Caco-2 (cell line): ENCODE data around the gene NRCAM. TPM values are rescaled to one million over a fixed set of nuclear protein-coding genes. Genes with fewer than 3 reads are reported as not detected.

Source experiments
- BruUV-seq: library from RNA; stranded (reverse); fragments of 400-500 nt; replicated peaks from 2 replicates; lab custom pipeline; 2021; lab: Mats Ljungman, UMichigan
- CTCF ChIA-PET: fragments of 300-600 bp; sonication (Branson Sonifier 250); formaldehyde crosslinking; loops from one replicate; lab custom pipeline; 2022; ENCODE audit warnings: antibody characterized with exemption; lab: Charles Lee
- POLR2A ChIA-PET: fragments of 300-600 bp; sonication (Branson Sonifier 250); formaldehyde crosslinking; loops from one replicate; lab custom pipeline; 2022; ENCODE audit warnings: antibody characterized with exemption; lab: Charles Lee
- DNase-seq, 2 experiments: peaks; one replicate each; pipeline versions ENCODE4 v3.0.0 to v3.0.0-alpha.2; 2020 to 2022
- H3K27me3 ChIP-seq: replicated peaks from 2 replicates; pipeline ENCODE4 v1.6.0; 2011; ENCODE audit warnings: low read length; ENCODE audit not compliant: control insufficient read depth, insufficient read depth
- H3K36me3 ChIP-seq: 2 replicates; pipeline ENCODE4 v1.5.1; 2011; ENCODE audit warnings: low read length; ENCODE audit not compliant: control insufficient read depth, insufficient read depth
- H3K4me1 ChIP-seq: fragments of 250-450 bp; sonication (Bioruptor Pico); 2 replicates; pipeline ENCODE4 v1.5.1; 2020; ENCODE audit warnings: mild to moderate bottlenecking
- H3K4me3 ChIP-seq: 2 replicates; pipeline ENCODE4 v1.5.1; 2011; ENCODE audit warnings: low read depth, mild to moderate bottlenecking, control low read depth, low read length
- H3K9me3 ChIP-seq: fragments of 250-450 bp; sonication (Bioruptor Pico); 2 replicates; pipeline ENCODE4 v1.5.1; 2020; ENCODE audit warnings: mild to moderate bottlenecking, moderate library complexity
- H3K27ac Mint-ChIP-seq: one replicate; pipeline ENCODE4 v1.8.0; 2022; ENCODE audit warnings: mixed read lengths; ENCODE audit not compliant: unreplicated experiment
- H3K27me3 Mint-ChIP-seq: one replicate; pipeline ENCODE4 v1.8.0; 2022; ENCODE audit warnings: mixed read lengths; ENCODE audit not compliant: insufficient read depth, unreplicated experiment
- H3K36me3 Mint-ChIP-seq: one replicate; pipeline ENCODE4 v1.8.0; 2022; ENCODE audit warnings: mild to moderate bottlenecking, mixed read lengths; ENCODE audit not compliant: insufficient read depth, unreplicated experiment
- H3K4me1 Mint-ChIP-seq: one replicate; pipeline ENCODE4 v1.8.0; 2022; ENCODE audit warnings: low read depth, mixed read lengths; ENCODE audit not compliant: unreplicated experiment
- H3K4me3 Mint-ChIP-seq: one replicate; pipeline ENCODE4 v1.8.0; 2022; ENCODE audit warnings: mild to moderate bottlenecking, moderate library complexity, mixed read lengths; ENCODE audit not compliant: unreplicated experiment
- H3K9me3 Mint-ChIP-seq: one replicate; pipeline ENCODE4 v1.8.0; 2022; ENCODE audit warnings: mixed read lengths; ENCODE audit not compliant: unreplicated experiment
- intact Hi-C: fragments of 100-400 bp; cut with micrococcal nuclease; formaldehyde crosslinking; loops from one replicate; pipeline ENCODE4 v1.10.0; 2022; ENCODE audit not compliant: unreplicated experiment
- total RNA-seq: library from RNA; stranded (reverse); gene quantifications from 2 replicates; pipeline ENCODE4 v1.2.3, GENCODE V29; 2022
- TF ChIP-seq, protein P1 (sequence below), 2 experiments: fragments of 200-600 bp in 1 of 2; IDR thresholded peaks; 1 replicate in 1 of 2; 2 replicates in 1 of 2; pipeline versions ENCODE4 v1.5.1 to v1.8.0; 2011 to 2022; ENCODE audit warnings: antibody characterized with exemption in 1 of 2, control low read depth in 1 of 2, inconsistent platforms in 1 of 2, low read depth in 1 of 2, low read length in 1 of 2, mild to moderate bottlenecking in 1 of 2, moderate library complexity in 1 of 2; ENCODE audit not compliant: insufficient read depth in 1 of 2, severe bottlenecking in 1 of 2, unreplicated experiment in 1 of 2

NRCAM gene
- total RNA-seq, 1 experiment from 2014 or later = 96.2 TPM

DNA sequence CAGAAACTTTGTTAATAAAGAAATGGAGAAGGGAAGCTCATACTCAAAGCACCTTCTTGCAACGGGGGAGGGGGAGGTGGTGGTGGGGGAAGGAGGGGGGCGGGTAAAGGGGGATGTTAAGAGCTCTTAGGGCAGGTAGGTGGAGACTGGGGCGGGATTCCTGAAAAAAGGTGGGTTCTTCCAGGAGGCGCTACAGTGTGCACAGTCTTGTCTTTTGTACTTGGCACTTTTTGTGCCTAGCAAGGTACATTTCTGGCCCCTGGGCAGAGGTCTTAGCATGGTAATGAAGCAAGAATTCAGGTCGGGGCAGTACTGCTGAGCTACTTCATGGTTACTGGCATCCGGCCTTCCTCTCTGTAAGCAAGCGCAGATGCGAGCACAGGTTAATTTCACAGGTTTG, 310.8 kb downstream of the NRCAM start:
- peaks cover 9% of the 10 kb centered on the region; the same call in 1 of the 2 replicates for H3K4me1 ChIP-seq
- Mint-ChIP-seq H3K4me1 (peaks cover 15% of the 10 kb centered on the region), H3K27ac (no peak overlapping the region), H3K4me3 (no peak overlapping the region), H3K27me3 (no peaks in the 10 kb centered on the region), H3K36me3 (peaks cover 7% of the 10 kb centered on the region), H3K9me3 (no peaks in the 10 kb centered on the region)
- no peak for DNase-seq
- H3K9me3 ChIP-seq = no peaks in the 10 kb centered on the region
- H3K27me3 ChIP-seq = no peaks in the 10 kb centered on the region
- ChIA-PET CTCF (interaction anchor here (0.7 to 2.6 kb wide), 6 partner anchors 32 to 352 kb away, joined by 3 to 28 read pairs (median 3); no protein-coding TSS in a partner anchor), POLR2A (no interaction called here)
- H3K4me3 ChIP-seq = no peak overlapping the region
- BruUV-seq = no TSS peak
- TF ChIP-seq, protein P1, sequence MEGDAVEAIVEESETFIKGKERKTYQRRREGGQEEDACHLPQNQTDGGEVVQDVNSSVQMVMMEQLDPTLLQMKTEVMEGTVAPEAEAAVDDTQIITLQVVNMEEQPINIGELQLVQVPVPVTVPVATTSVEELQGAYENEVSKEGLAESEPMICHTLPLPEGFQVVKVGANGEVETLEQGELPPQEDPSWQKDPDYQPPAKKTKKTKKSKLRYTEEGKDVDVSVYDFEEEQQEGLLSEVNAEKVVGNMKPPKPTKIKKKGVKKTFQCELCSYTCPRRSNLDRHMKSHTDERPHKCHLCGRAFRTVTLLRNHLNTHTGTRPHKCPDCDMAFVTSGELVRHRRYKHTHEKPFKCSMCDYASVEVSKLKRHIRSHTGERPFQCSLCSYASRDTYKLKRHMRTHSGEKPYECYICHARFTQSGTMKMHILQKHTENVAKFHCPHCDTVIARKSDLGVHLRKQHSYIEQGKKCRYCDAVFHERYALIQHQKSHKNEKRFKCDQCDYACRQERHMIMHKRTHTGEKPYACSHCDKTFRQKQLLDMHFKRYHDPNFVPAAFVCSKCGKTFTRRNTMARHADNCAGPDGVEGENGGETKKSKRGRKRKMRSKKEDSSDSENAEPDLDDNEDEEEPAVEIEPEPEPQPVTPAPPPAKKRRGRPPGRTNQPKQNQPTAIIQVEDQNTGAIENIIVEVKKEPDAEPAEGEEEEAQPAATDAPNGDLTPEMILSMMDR (IDR thresholded peaks at IDR 0.05; ENCODE audit: insufficient read depth in 1 of 2, low read depth in 1 of 2, low read length in 1 of 2, severe bottlenecking in 1 of 2, unreplicated experiment in 1 of 2) = no peak
- no peaks in the 10 kb centered on the region; the same call in 1 of the 2 replicates for H3K36me3 ChIP-seq
- intact Hi-C loops = loop anchor here (5.0 kb wide), 2 partner anchors 193 to 268 kb away; no protein-coding TSS in a partner anchor

DNA sequence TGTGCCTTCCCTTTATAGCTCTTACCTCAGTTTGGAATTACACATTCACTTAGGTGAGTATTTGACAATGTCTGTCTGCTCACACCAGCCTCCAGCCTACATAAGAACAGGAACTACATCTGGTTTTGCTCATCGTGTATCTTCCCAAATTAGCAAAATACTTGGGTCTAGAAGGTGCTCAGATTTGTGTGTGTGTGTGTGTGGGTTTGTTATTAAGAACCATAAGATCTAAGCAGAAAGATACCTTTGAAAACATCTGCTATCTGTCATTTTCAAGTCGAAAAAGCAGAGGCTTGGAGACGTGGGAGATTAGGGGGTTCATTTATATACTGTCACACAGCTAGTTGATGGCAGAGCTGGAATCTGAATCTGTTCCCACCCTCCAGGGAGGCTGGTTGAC, 311.3 kb downstream of the NRCAM start:
- H3K27me3 Mint-ChIP-seq = no peaks in the 10 kb centered on the region
- Histone ChIP-seq H3K27me3 (no peaks in the 10 kb centered on the region), H3K9me3 (no peaks in the 10 kb centered on the region), H3K4me3 (no peak overlapping the region), H3K36me3 (no peaks in the 10 kb centered on the region; the same call in 1 of the 2 replicates), H3K4me1 (peaks cover 9% of the 10 kb centered on the region; the same call in 1 of the 2 replicates)
- BruUV-seq = no TSS peak
- H3K4me1 Mint-ChIP-seq = peaks cover 15% of the 10 kb centered on the region
- TF ChIP-seq, protein P1 (IDR thresholded peaks at IDR 0.05; ENCODE audit: insufficient read depth in 1 of 2, low read depth in 1 of 2, low read length in 1 of 2, severe bottlenecking in 1 of 2, unreplicated experiment in 1 of 2) = no peak
- H3K9me3 Mint-ChIP-seq = no peaks in the 10 kb centered on the region
- intact Hi-C loops = loop anchor here (5.0 kb wide), 2 partner anchors 193 to 268 kb away; no protein-coding TSS in a partner anchor
- no peak for DNase-seq
- peaks cover 7% of the 10 kb centered on the region for H3K36me3 Mint-ChIP-seq
- H3K4me3 Mint-ChIP-seq = no peak overlapping the region
- no peak overlapping the region for H3K27ac Mint-ChIP-seq
- POLR2A ChIA-PET = no interaction called here
- CTCF ChIA-PET = interaction anchor here (0.5 to 2.6 kb wide), 3 partner anchors 32 to 268 kb away, joined by 3 to 28 read pairs (median 6); no protein-coding TSS in a partner anchor

DNA sequence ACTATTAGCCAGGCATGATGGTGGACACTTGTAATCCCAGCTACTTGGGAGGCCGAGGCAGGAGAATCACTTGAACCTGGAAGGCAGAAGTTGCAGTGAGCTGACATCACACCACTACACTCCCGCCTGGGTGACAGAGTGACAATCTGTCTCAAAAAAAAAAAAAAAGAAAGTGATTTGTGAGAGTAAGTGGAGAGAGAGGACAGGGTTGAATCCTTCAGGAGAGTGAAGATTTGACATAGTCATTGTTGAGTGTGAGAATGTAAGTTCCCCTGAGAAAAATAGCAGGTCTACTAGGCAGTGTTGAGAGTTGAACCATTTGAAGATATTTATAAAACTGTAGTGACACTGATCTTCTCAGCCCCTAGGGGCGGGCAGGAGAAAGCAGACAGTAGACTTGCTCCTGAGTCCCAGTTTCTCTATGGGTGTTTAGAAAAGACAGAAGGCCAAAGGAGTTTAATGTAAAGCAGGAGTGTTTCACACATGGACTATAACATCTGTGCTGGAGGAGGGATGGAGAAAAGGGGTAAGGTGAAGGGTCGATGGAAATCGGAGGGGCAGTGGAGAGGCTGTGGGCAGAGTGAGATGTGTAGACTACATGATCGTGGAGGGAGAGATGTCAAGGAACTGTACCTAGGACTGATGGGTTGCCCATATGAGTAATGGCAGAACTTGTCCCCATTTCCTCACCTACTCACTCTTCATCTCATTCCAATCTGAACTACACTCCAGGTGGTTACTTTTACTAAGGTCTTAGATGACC, 312.4 kb downstream of the NRCAM start:
- ChIA-PET CTCF (interaction anchor here (0.6 kb wide), 1 partner anchor 49 kb away, joined by 4 read pairs; no protein-coding TSS in a partner anchor), POLR2A (no interaction called here)
- DNase-seq = no peak
- TF ChIP-seq, protein P1 (IDR thresholded peaks at IDR 0.05; ENCODE audit: insufficient read depth in 1 of 2, low read depth in 1 of 2, low read length in 1 of 2, severe bottlenecking in 1 of 2, unreplicated experiment in 1 of 2) = no peak
- H3K27me3 Mint-ChIP-seq = no peaks in the 10 kb centered on the region
- no peaks in the 10 kb centered on the region for H3K27me3 ChIP-seq
- no peaks in the 10 kb centered on the region for H3K9me3 ChIP-seq
- H3K36me3 Mint-ChIP-seq = peaks cover 7% of the 10 kb centered on the region
- H3K27ac Mint-ChIP-seq = no peak overlapping the region
- peaks cover 9% of the 10 kb centered on the region; the same call in 1 of the 2 replicates for H3K4me1 ChIP-seq
- no peak overlapping the region for H3K4me3 ChIP-seq
- H3K4me3 Mint-ChIP-seq = no peak overlapping the region
- BruUV-seq = no TSS peak
- H3K9me3 Mint-ChIP-seq = no peaks in the 10 kb centered on the region
- H3K4me1 Mint-ChIP-seq = peaks cover 15% of the 10 kb centered on the region
- H3K36me3 ChIP-seq = no peaks in the 10 kb centered on the region; the same call in 1 of the 2 replicates
- intact Hi-C loops = no loop called here
